ENCODE data around the gene HMGXB4.

The HMGXB4 gene

DNA sequence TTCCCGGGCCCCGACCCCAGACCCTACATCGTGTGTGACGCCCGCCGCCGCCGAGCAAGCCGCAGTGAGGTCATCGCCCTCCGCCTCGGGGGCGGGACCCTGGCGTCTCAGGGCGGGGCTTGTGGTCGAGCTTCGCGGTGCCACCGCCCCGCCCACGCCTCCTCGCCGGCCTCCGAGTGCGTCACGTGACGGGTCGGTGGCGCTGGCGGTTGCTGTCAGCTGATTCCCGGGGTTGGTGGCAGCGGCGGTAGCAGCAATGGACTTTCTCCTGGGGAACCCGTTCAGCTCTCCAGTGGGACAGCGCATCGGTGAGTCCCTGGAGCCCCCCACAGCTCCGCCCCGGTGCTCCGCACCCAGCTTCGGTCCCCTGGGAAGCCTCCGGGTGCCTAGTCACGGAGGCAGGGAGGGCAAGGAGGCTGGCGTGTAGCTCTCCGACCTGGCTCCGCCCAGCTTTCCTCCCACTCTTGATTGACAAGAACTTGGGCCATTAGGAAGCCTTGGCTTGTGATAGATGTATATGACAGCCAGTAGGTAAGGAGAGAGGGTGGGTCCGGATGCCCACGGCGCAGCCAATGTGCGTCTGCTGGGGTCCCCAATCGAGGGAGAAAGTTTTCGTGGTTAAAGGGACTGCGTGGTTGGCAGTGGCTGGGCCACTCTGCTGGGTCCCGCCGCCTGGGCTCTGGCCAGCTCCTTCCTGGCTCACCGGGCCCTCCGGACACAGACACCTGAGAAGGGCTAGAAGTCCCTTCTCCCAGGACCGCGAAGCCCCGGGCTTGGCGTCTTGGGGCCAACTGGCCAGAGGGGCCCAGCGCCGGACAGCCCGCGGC is 42.6 kb downstream of the HMGXB4 start, which contains the start of gene TOM1:
Gene TOM1, plus strand, starts transcription at position 222 of the 827 bp plus-strand sequence. Its CDS starts 35 bp downstream, at position 257.
- H3K4me3 ChIP-seq (ENCODE audit: low read depth in 1 of 2, low read length in 2 of 2) = peak within 1 kb of the TSS; percentile 80 to 95
- H3K9me3 ChIP-seq (ENCODE audit: control insufficient read depth in 1 of 2, low read length in 2 of 2) = no peaks in the 10 kb centered on the region
- peaks cover 0 to 14% of the 10 kb centered on the region in 2 donors for H3K4me1 ChIP-seq (ENCODE audit: control insufficient read depth in 1 of 2, insufficient read depth in 2 of 2, low read length in 2 of 2)
- H3K27ac ChIP-seq (ENCODE audit: low read length) = peak within 1 kb of the TSS; percentile 90
- no peaks in the 10 kb centered on the region for H3K27me3 ChIP-seq (ENCODE audit: low read depth, low read length)
- H3K36me3 ChIP-seq (ENCODE audit: control insufficient read depth in 1 of 2, insufficient read depth in 2 of 2, low read length in 2 of 2) = peaks cover 2 to 9% of the 10 kb centered on the region in 2 donors

DNA sequence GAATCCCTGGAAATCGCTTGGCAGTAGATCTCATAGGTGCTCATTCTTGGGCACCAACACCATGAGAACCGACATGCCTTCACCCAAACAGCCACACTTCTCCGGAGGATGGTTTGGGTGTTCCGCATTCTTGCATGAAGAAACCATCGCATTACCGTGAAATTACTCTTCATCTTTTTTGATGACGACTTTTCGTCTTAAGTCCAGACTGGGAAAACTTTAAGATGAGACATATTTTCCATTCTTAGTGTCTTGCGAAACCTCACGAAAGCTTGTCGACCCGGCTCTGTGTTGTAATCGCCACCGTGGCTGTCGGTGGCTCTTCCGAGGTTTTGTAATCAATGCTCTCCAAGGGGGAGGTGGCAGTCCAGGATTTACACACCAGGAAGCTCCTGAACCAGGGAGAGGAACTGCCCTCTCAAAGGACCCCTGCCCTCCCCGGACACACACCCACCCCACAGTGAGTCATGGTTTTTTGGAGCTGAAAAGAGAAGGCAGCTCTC is 44.1 kb downstream of the HMGXB4 start:
- peak overlapping the region; percentile 56 for H3K27ac ChIP-seq (ENCODE audit: low read length)
- H3K27me3 ChIP-seq (ENCODE audit: low read depth, low read length) = no peaks in the 10 kb centered on the region
- H3K4me1 ChIP-seq (ENCODE audit: control insufficient read depth in 1 of 2, insufficient read depth in 2 of 2, low read length in 2 of 2) = peaks cover 0 to 19% of the 10 kb centered on the region in 2 donors
- H3K9me3 ChIP-seq (ENCODE audit: control insufficient read depth in 1 of 2, low read length in 2 of 2) = no peaks in the 10 kb centered on the region
- peaks cover 4 to 9% of the 10 kb centered on the region in 2 donors for H3K36me3 ChIP-seq (ENCODE audit: control insufficient read depth in 1 of 2, insufficient read depth in 2 of 2, low read length in 2 of 2)
- H3K4me3 ChIP-seq (ENCODE audit: low read depth in 1 of 2, low read length in 2 of 2) = peak overlapping the region in 1 of 2 donors; percentile 95

DNA sequence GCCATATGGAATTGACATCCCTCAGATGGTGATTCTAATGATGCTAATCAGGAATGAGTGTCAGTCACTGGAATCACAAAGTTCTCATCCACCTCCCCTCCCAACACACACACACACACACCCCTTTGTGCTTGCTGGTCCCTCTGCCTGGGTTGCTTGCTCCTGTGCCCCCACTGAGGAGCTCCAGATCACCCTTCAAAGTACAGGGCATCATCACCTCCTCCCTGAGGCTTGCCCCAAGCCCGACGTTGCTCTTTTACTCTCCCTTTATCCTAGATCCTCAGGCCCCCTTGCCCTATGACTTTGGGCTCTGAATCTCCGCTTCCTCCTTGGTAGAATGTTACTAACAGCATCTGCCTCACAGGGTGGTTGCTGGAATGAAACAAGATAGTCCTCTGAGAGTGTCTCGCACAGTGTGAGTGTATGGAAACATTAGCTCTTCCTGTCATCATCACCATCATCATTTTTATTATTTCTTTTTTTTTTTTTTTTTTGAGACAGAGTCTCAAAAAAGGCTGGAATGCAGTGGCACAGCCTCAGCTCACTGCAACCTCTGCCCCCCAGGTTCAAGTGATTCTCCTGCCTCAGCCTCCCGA is 45.8 kb downstream of the HMGXB4 start:
- H3K36me3 ChIP-seq (ENCODE audit: control insufficient read depth in 1 of 2, insufficient read depth in 2 of 2, low read length in 2 of 2) = peaks cover 6 to 9% of the 10 kb centered on the region in 2 donors
- H3K27ac ChIP-seq (ENCODE audit: low read length) = no peak overlapping the region
- no peaks in the 10 kb centered on the region for H3K9me3 ChIP-seq (ENCODE audit: control insufficient read depth in 1 of 2, low read length in 2 of 2)
- H3K4me1 ChIP-seq (ENCODE audit: control insufficient read depth in 1 of 2, insufficient read depth in 2 of 2, low read length in 2 of 2) = peaks cover 0 to 25% of the 10 kb centered on the region in 2 donors
- no peaks in the 10 kb centered on the region for H3K27me3 ChIP-seq (ENCODE audit: low read depth, low read length)
- H3K4me3 ChIP-seq (ENCODE audit: low read depth in 1 of 2, low read length in 2 of 2) = no peak overlapping the region

DNA sequence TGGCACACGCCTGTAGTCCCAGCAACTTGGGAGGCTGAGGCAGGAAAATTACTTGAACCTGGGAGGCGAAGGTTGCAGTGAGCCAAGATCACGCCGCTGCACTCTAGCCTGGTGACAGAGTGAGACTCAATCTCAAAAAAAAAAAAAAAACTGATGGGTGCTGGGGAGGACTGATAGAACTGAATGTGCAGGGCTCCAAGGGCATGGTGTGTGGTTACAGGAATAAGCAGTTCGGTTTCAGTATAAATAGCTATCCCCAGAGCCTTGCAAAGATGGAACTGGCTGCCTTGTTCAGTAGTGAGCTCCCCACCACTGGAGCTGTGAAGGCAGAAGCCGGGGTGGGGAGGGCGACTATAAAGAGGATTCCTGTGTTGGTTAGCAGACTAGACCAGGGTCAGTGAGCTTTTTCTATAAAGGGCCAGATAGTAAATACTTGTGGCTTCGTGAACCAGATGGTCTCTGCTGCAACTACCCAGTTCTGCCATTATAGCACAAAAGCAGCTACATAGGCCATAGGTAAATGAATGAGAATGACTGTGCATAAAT is 48.3 kb downstream of the HMGXB4 start:
- H3K9me3 ChIP-seq (ENCODE audit: control insufficient read depth in 1 of 2, low read length in 2 of 2) = no peaks in the 10 kb centered on the region
- H3K27me3 ChIP-seq (ENCODE audit: low read depth, low read length) = no peaks in the 10 kb centered on the region
- H3K4me3 ChIP-seq (ENCODE audit: low read depth in 1 of 2, low read length in 2 of 2) = no peak overlapping the region
- H3K36me3 ChIP-seq (ENCODE audit: control insufficient read depth in 1 of 2, insufficient read depth in 2 of 2, low read length in 2 of 2) = peaks cover 1 to 6% of the 10 kb centered on the region in 2 donors
- H3K4me1 ChIP-seq (ENCODE audit: control insufficient read depth in 1 of 2, insufficient read depth in 2 of 2, low read length in 2 of 2) = peaks cover 0 to 24% of the 10 kb centered on the region in 2 donors
- no peak overlapping the region for H3K27ac ChIP-seq (ENCODE audit: low read length)

DNA sequence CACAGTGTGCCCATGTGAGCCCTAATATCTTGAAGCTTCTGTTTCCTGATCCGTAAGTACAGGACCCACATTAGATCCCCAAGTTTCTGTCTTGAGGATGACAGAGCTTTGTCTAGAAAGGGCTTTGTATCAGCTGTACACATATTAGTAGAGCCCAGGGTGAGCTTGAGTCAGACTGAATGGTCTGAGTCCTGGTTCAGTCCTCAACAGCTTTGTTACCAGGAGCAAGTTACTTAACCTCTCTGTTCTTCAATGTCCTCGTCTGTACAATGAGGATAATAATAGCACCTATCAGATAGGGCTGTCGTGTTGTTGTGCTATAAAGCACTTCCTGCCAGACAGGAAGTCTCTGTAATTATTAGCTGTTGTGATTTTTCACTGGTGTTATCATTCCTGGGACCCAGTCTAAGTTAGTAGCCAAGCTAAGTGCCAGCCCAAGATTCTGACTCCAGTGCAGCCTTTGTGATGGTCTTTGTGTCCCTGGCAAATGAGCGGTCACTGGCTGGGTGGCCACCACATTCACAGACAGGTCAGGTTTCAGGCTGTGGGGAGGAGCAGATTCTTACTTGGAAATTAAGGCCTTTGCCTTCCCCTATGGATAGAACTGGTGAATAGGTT is 49.2 kb downstream of the HMGXB4 start:
- Histone ChIP-seq H3K4me1 (ENCODE audit: control insufficient read depth in 1 of 2, insufficient read depth in 2 of 2, low read length in 2 of 2) (peaks cover 0 to 16% of the 10 kb centered on the region in 2 donors), H3K9me3 (ENCODE audit: control insufficient read depth in 1 of 2, low read length in 2 of 2) (no peaks in the 10 kb centered on the region), H3K27me3 (ENCODE audit: low read depth, low read length) (no peaks in the 10 kb centered on the region), H3K27ac (ENCODE audit: low read length) (no peak overlapping the region), H3K4me3 (ENCODE audit: low read depth in 1 of 2, low read length in 2 of 2) (no peak overlapping the region), H3K36me3 (ENCODE audit: control insufficient read depth in 1 of 2, insufficient read depth in 2 of 2, low read length in 2 of 2) (peaks cover 4 to 6% of the 10 kb centered on the region in 2 donors)

DNA sequence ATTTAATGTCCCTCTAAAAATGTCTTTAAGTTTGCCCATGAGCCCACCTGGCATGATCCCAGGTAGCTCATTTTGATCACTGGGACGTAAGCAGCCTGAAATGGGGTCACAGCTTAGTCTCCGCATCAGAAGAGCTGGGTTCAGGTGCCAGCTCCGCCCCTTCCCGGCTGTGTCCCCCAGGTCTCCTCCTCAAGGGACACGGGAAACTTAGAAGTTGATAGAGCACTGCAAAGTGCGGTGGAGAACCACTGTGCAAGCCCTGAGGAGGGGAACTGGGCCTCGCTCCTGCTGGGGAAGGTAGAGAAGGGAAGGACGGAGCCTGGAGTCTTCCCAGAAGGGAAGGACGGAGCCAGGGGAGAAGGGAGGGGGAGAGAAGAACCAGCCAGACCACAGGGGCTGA is 50.1 kb downstream of the HMGXB4 start:
- Histone ChIP-seq H3K36me3 (ENCODE audit: control insufficient read depth in 1 of 2, insufficient read depth in 2 of 2, low read length in 2 of 2) (peaks cover 5 to 6% of the 10 kb centered on the region in 2 donors), H3K27me3 (ENCODE audit: low read depth, low read length) (no peaks in the 10 kb centered on the region), H3K4me1 (ENCODE audit: control insufficient read depth in 1 of 2, insufficient read depth in 2 of 2, low read length in 2 of 2) (peaks cover 0 to 11% of the 10 kb centered on the region in 2 donors), H3K4me3 (ENCODE audit: low read depth in 1 of 2, low read length in 2 of 2) (no peak overlapping the region), H3K9me3 (ENCODE audit: control insufficient read depth in 1 of 2, low read length in 2 of 2) (no peaks in the 10 kb centered on the region), H3K27ac (ENCODE audit: low read length) (no peak overlapping the region)

DNA sequence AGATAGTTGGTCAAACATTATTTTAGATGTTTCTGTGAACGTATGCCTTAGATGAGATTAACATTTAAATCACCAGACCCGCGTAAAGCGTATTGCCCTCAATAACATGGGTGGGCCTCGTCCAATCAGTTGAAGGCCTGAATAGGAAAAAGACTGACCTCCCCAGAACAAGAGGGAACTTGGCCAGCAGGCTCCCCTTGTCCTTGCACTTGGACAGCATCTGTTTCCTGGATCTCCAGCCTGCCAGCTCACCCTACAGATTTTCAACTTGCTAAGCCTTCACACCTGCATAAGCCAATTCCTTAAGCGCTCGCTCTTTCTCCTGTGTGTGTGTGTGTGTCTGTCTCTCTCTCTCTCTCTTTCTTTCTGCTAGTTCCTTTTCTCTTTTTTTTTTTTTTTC is 50.6 kb downstream of the HMGXB4 start:
- Histone ChIP-seq H3K4me3 (ENCODE audit: low read depth in 1 of 2, low read length in 2 of 2) (no peak overlapping the region), H3K27ac (ENCODE audit: low read length) (no peak overlapping the region)

DNA sequence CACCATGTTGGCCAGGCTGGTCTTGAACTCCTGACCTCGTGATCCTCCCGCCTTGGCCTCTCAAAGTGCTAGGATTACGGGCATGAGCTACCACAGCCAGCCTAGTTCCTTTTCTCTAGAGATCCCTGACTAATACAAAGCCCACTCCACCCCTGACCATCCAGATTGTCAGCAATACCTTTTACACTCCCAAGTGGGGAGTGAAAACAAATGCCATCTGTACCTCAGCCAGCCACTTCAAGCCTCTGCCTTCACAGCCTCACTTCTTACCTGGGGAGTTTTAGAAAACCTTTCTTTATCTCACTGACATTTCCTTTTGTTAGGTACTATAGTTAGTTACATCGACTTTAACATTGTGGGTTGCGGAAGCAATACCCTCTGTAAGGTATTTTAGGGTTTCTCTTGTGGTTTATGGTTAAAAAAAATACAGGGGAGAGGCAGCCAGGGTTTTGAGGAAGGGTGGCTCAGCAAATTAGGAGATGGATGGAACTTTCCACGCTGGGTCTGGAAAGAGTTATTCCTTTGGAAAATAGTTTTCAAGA is 51.3 kb downstream of the HMGXB4 start:
- peaks cover 4 to 14% of the 10 kb centered on the region in 2 donors for H3K4me1 ChIP-seq (ENCODE audit: control insufficient read depth in 1 of 2, insufficient read depth in 2 of 2, low read length in 2 of 2)
- no peaks in the 10 kb centered on the region for H3K9me3 ChIP-seq (ENCODE audit: control insufficient read depth in 1 of 2, low read length in 2 of 2)

More for the DNA sequence above, 50.6 kb downstream of the HMGXB4 start:
- Histone ChIP-seq H3K9me3 (ENCODE audit: control insufficient read depth in 1 of 2, low read length in 2 of 2) (no peaks in the 10 kb centered on the region), H3K4me1 (ENCODE audit: control insufficient read depth in 1 of 2, insufficient read depth in 2 of 2, low read length in 2 of 2) (peaks cover 0 to 11% of the 10 kb centered on the region in 2 donors), H3K36me3 (ENCODE audit: control insufficient read depth in 1 of 2, insufficient read depth in 2 of 2, low read length in 2 of 2) (peaks cover 5 to 6% of the 10 kb centered on the region in 2 donors), H3K27me3 (ENCODE audit: low read depth, low read length) (no peaks in the 10 kb centered on the region)

DNA sequence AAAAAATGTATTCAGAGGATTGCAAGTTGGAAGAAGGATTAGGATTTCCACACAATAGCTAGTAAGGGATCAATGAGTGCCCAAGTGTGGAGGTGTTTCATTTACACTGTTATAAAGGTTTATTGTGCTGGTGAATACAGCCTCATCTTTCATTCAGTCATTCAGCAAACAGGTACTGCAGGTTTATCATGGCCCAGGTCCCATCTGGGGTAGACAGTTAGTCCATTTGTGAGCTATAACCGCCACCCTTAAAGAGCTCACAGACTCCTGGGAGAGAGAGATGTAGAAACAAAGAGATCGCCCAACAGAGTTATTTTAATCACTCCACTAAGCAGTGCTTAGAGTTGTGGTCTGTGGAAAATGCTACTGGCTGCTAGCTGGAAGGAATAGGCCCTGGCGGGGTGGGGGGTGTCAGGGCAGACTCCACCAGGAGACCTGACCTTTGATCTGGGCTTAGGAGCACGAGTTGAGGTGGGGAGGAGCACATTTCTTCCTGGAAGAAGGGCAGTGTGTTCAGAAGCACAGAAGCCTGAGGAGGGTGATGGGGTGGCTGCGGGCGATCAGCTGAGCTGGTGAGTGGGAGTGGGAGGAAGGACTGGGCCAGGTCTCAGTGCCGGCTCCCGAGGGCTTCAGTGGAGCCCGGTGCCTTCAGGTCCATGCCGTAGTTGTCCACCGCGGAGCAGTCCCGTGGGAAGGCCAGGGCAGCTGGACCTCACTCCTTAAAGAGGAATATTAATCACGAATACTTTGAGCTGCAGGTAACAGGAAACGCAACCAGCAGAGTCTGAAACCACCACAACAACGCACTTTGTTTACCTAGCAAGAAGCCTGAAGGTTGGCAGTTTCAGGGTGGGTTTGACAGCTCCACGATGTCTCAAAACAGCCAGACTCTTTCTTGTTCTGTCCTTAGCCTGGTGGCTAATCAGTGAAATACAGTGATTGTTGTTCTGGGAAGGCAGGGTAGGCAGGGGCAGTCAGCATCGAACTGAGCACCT is 53.6 kb downstream of the HMGXB4 start:
- Histone ChIP-seq H3K36me3 (ENCODE audit: control insufficient read depth in 1 of 2, insufficient read depth in 2 of 2, low read length in 2 of 2) (peaks cover 5 to 6% of the 10 kb centered on the region in 2 donors), H3K27ac (ENCODE audit: low read length) (no peak overlapping the region), H3K9me3 (ENCODE audit: control insufficient read depth in 1 of 2, low read length in 2 of 2) (no peaks in the 10 kb centered on the region), H3K27me3 (ENCODE audit: low read depth, low read length) (no peaks in the 10 kb centered on the region), H3K4me3 (ENCODE audit: low read depth in 1 of 2, low read length in 2 of 2) (no peak overlapping the region), H3K4me1 (ENCODE audit: control insufficient read depth in 1 of 2, insufficient read depth in 2 of 2, low read length in 2 of 2) (peaks cover 9 to 27% of the 10 kb centered on the region in 2 donors)

More for the DNA sequence above, 51.3 kb downstream of the HMGXB4 start:
- Histone ChIP-seq H3K27ac (ENCODE audit: low read length) (no peak overlapping the region), H3K27me3 (ENCODE audit: low read depth, low read length) (no peaks in the 10 kb centered on the region), H3K4me3 (ENCODE audit: low read depth in 1 of 2, low read length in 2 of 2) (no peak overlapping the region), H3K36me3 (ENCODE audit: control insufficient read depth in 1 of 2, insufficient read depth in 2 of 2, low read length in 2 of 2) (peaks cover 5 to 6% of the 10 kb centered on the region in 2 donors)

DNA sequence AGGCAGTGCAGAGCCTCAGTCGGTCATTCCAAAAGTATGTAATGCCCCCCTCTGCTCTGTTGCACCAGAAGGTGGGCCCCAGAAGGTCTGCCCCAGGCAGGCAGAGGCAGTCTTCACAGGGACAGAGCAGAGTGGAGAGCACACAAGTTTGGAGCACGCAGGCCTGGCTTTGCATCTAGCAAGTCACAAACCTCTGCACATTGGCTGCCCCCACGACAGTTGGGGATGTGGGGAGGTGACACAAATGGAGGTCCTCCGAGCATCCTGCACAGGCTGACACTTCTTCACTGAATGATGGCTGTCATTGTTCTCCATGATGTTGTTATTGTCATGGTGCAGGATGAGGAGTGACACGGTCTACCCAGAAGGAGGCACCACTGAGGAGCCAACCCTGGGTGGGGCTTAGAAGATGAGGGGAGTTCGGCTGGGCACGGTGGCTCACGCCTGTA is 54.3 kb downstream of the HMGXB4 start:
- Histone ChIP-seq H3K4me1 (ENCODE audit: control insufficient read depth in 1 of 2, insufficient read depth in 2 of 2, low read length in 2 of 2) (peaks cover 9 to 21% of the 10 kb centered on the region in 2 donors), H3K27ac (ENCODE audit: low read length) (no peak overlapping the region), H3K27me3 (ENCODE audit: low read depth, low read length) (no peaks in the 10 kb centered on the region), H3K4me3 (ENCODE audit: low read depth in 1 of 2, low read length in 2 of 2) (no peak overlapping the region), H3K36me3 (ENCODE audit: control insufficient read depth in 1 of 2, insufficient read depth in 2 of 2, low read length in 2 of 2) (peaks cover under 1 to 5% of the 10 kb centered on the region in 2 donors), H3K9me3 (ENCODE audit: control insufficient read depth in 1 of 2, low read length in 2 of 2) (no peaks in the 10 kb centered on the region)

All from muscle layer of duodenum (tissue), 2 donors.